Measurements from ENCODE around the gene RAD51B.
"Not testable (repeated sequence)": the region's sequence is repeated elsewhere in the genome, so short reads cannot be mapped to it uniquely, and the experiment has no call there.

The RAD51B gene

GRCh38 chr14:68302938-68303337 is 483.4 kb downstream of the RAD51B start:
- not testable (repeated sequence) for DNase-seq (ENCODE audit: low spot score)

DNA sequence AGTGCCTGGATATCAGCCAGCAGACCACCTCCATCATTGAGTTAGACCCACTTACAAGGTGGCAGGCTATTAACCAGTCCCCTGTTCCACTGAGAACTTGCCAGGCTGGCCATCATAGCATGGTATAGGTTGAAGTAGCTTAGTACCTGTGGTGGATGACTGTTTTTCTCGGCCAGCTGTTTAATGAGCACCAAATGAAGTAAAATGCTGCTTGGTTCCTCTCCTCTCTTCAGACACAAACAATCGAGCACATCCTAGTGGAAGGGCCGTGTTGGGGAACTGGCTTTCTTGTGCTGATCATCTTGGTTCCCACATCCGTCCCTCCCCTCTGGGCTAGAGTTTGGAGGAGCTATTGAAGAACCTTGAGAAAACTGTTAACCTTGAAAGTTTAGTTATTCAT is 486.2 kb downstream of the RAD51B start:
- no peak for DNase-seq (ENCODE audit: low spot score)

DNA sequence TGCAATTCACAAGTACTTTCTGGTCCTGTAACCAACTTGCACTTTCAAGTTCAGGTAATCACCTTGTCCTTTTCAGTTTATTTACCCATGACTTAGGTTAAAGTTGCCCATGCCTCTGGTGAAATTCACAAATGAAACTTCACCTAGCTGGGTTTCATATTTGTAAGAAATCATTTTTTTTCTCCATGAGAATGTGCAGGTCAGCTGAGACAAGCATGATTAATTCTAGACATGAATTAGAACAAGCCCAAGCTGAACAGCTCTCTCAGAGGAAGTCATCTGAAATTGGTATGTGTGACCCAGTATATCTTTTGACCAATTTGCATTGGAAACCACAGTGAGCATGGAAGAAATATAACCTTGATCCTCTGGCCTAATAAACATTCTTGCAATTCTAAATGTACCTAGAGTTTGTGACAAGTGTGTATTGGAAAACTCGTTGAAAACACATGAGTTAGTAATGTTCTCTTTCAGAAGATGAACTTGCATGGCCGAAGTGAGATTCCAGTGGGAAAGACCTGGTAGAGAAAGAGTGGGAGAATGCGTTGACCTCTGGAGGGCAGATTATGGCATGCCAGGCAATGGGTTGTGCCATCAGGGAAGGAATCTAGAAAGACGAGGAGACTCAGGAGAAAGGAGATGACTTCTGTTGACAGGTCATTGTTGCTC is 486.8 kb downstream of the RAD51B start:
- DNase-seq (ENCODE audit: low spot score): no peak

DNA sequence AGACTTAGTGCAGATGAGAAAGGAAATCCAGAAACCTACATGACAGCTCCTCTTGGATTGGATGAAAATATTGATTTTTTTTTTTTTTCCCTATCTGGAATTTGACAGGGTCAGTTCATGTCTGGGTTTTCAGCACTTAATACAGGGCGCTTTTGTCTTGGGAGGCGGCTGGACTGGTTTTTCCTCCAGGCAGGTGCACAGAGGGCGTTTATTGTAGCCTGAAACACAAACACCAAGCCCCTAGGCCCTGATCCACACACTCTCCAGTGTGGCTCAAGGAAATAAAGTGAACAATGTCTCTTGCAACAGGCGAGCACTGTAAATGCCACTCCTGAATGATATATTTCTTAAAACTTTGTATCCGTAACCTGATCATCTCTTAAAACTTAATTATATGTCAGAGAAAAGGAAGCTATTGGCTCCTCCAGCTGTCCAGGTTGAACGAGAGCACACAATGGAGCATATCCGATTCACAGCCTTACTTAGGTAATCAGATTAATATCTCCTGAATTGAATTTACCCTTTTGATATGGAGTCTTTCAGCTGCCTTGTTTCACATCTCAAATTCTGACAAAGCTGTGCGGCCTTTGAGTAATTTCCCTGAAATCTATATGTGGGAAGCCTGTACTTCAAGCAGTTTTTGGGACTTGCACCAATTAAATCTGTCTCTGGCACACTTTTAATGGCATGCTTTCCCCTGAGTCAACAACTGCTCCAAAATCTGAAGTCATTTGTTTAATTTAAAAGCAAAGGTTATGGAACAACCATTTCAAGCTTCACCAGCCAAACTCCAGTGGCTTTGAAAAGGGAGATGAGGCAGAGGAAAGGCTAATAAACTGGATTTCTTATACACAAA is 487.6 kb downstream of the RAD51B start:
- no peak for DNase-seq (ENCODE audit: low spot score)

GRCh38 chr14:68307790-68308168 is 488.2 kb downstream of the RAD51B start:
- DNase-seq (ENCODE audit: low spot score): no peak

- no peak for DNase-seq (ENCODE audit: low spot score)
Measured at GRCh38 chr14:68308726-68309520, 489.3 kb downstream of the RAD51B start.

DNA sequence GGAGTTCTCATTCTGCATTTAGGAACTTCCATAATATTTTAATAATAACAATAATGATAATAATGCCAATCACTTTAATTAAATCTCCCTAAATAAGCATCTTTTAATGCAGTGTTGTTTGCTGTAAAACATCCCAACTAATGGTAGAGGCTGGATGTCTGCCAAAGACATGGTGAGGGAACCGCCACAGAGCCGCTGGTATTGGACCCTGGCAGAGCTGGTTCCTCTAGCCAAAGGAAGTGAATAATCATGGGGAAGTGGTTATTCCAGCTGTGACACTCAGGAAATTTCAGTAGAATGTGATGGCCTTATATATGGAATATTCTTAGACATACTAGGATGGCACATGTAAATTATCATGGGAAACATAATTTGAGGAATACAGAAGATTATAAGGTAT is 490.0 kb downstream of the RAD51B start:
- DNase-seq (ENCODE audit: low spot score): no peak

- DNase-seq (ENCODE audit: low spot score): no peak
Measured at GRCh38 chr14:68312300-68312699, 492.7 kb downstream of the RAD51B start.

DNA sequence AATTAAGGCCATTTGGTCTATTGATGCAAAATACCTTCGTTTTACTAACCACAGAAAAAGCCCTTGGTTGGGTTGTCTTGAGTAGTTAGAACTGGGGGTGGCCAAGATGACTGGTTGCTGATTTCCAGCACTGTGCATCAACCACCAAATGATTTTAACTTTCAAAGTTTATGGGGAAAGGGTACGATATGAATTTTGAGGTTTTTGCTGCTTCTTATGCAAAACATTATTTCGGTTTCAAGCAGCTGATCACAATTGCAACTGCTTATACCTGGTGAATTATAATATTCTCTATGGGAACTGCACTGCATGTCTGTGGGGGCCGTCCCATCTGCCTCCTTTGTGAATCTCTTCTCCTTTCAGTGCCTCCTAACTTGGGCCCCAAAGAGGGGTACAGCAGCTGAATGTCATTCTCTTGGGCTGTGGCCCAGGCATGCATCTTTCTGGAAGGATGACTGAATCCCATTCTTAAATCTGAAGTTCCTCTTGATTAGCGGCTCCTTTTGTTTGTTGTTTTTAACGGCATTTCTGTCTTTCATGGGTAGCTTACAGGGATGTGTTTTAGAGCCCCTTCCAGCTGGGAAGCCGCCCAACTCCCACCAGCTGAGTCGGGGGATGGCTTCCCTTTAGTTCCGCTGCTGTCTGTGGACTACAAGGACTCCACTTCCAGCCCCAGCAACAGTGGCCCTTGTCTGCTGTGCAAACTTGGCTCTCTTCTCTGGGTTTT is 493.5 kb downstream of the RAD51B start:
- DNase-seq (ENCODE audit: low spot score): no peak

DNA sequence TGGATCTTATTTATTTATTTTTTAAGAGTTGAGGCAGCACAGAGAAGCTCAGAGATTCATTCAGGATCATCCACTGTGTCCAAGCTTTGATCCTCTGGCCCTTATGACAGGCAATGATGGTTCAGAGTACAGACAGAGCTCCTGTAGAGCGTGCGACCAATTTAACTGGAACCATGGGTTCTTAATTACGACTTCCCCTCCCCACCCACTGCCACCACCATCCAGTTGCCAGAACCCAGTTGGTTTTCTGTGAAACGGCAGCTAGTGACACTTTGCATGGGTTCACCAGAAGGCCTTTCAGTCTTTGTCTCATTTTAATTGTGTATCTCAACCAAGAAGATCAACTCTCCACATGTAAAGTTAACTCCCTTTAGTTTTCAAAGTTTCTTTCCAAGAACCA is 495.1 kb downstream of the RAD51B start:
- no peak for DNase-seq (ENCODE audit: low spot score)

DNA sequence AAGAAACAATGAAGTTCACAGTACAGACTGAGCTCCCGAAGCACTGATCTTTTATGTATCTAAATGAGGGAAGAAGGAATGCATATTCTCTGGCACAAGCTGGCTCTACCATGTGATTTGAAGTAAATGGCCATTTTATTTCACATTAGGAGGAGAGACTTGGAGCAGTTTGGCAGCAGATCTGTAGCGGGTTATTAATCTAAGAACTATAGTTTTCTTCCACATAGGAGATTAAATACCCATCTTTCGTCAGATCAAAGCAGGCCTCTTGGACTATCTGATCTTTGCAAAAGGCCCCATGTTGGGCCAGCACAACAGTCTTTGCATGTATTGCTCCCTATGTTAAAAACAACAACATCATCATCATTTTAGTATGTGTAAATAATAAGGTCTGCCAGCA is 495.5 kb downstream of the RAD51B start:
- DNase-seq (ENCODE audit: low spot score): no peak

GRCh38 chr14:68316078-68316868 is 496.7 kb downstream of the RAD51B start:
- DNase-seq (ENCODE audit: low spot score): no peak

GRCh38 chr14:68317239-68317638 is 497.7 kb downstream of the RAD51B start:
- DNase-seq (ENCODE audit: low spot score): no peak

DNA sequence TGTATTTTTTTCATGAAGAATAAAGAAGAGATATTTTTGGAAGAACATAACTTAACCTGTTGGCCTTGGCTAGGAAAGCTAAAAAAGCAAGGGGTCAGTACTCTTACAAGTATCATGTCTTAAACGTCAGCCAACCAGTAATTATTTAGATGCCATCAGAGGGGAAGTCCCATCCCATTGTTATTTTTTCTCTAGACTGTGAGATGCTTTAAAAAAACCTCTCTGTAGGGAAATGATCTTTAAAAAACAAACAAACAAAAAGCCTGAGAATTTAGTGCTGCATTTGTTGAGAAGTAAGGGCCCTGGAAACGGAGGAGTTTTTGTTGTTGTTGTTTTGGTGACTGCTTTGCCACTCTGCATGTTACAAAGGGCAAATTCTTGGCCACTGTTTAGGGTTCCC is 499.2 kb downstream of the RAD51B start:
- DNase-seq (ENCODE audit: low spot score): no peak

DNA sequence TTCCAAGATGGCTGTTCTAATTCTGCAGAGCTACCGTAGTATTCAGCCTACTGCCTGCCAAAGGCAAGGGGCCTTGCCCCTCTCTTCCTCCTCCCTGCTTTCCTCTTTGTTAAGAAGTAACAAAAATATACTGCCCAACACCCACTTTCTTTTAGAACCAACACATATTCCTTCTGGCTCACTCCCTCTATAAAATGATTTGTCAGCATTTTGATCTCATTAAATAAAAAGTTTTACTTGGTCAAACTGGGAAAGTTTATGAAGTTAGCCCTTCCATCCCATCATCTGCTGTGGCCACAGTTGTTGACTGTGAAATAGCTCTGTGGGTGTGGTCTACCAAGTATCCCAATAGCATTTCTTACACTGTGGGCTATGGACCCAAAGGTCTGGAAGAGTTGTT is 500.9 kb downstream of the RAD51B start:
- DNase-seq (ENCODE audit: low spot score): no peak

GRCh38 chr14:68322940-68323620 is 503.5 kb downstream of the RAD51B start:
- no peak for DNase-seq (ENCODE audit: low spot score)

DNA sequence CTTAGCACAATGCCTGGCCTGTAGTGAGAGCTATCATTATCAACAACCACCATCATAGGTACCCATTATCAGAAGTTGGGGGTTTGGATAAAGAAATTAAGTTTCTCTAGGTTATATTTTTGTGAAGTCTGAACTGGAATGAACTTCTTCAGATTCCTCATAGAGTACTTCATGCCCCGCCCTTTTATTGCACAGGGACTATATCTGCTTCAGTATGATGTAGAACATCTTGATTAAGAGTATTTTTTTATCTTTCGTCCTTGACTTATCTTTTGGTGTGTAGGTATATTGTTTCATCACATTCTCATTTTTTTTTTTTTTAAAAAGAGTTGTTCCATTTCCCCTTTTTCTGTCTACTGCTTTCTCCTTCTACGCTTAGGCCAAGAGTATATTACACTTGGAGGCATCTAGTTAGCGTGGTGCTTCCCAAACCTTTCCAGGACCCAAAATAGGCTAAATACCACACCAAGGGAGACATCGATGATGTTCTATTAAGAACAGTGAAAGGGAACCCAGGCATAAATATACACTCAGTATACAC is 505.8 kb downstream of the RAD51B start:
- DNase-seq (ENCODE audit: low spot score): no peak

DNA sequence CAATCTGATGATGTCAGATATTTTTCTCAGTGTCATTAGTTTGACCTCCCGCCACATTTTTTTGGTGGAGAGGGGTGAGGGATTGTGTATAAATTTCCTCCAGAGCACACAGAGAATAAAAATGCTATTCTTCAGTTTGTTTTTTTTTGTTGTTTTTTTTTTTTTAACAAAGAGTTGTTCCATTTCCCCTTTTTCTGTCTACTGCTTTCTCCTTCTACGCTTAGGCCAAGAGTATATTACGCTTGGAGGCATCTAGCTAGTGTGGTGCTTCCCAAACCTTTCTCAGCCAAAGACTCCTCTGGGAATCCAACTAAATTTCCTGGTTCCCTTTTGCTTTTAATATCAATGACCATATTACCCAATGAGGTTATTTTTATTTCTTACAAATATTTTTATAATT is 507.7 kb downstream of the RAD51B start:
- no peak for DNase-seq (ENCODE audit: low spot score)

DNA sequence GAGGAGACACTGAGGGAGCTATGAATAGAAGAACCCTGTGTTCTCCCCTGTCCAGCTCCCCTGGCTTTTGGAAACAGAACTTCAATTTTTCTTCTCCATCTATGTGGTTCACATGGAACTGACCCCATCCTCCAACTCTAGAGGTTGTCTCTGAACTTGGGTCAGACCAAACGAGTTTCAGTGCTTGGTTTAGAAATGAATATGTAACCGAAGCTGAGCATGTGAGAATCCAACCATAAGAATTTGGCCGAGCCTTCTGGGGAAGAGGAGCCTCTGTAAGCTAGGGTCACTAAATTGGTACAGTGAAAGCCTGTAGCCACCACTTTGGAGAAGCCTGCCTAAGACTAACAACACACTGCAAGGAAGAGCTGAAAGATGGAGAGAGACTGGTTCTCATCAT is 508.9 kb downstream of the RAD51B start:
- no peak for DNase-seq (ENCODE audit: low spot score)

- DNase-seq (ENCODE audit: low spot score): no peak
Measured at GRCh38 chr14:68331426-68331825, 511.8 kb downstream of the RAD51B start.
